Liver (tissue), 9 donors: ENCODE data around the gene NKAPL. TPM values are rescaled to one million over a fixed set of nuclear protein-coding genes. Genes with fewer than 3 reads are reported as not detected.

Source experiments
- DNase-seq: peaks from one replicate; pipeline ENCODE4 v3.0.0-alpha.2; 2017; ENCODE audit warnings: low spot score
- H3K27ac ChIP-seq, 2 donors: one replicate each; pipeline ENCODE4 v1.7.0; 2013; ENCODE audit warnings: inconsistent platforms in 2 of 2, low read length in 2 of 2, control low read depth in 1 of 2, low read depth in 1 of 2, mild to moderate bottlenecking in 1 of 2
- H3K27me3 ChIP-seq, 4 donors: one replicate each; pipeline versions ENCODE4 v1.6.1 to v1.7.0; 2013; ENCODE audit warnings: low read length in 3 of 4, inconsistent platforms in 1 of 4, mild to moderate bottlenecking in 1 of 4, moderate library complexity in 1 of 4; ENCODE audit not compliant: control insufficient read depth in 4 of 4, insufficient read depth in 4 of 4
- H3K36me3 ChIP-seq, 4 donors: one replicate each; pipeline versions ENCODE4 v1.6.1 to v1.7.0; 2013; ENCODE audit warnings: low read length in 3 of 4, mild to moderate bottlenecking in 3 of 4, low read depth in 1 of 4, moderate library complexity in 1 of 4; ENCODE audit not compliant: control insufficient read depth in 4 of 4, insufficient read depth in 3 of 4
- H3K4me1 ChIP-seq, 4 donors: one replicate each; pipeline versions ENCODE4 v1.6.1 to v1.7.0; 2013; ENCODE audit warnings: low read length in 3 of 4, mild to moderate bottlenecking in 3 of 4, moderate library complexity in 1 of 4; ENCODE audit not compliant: control insufficient read depth in 4 of 4, insufficient read depth in 4 of 4
- H3K4me3 ChIP-seq, 3 donors: one replicate each; pipeline versions ENCODE4 v1.6.1 to v1.7.0; 2013; ENCODE audit warnings: low read length in 3 of 3, control low read depth in 1 of 3, low read depth in 1 of 3, mild to moderate bottlenecking in 1 of 3
- H3K9ac ChIP-seq, 2 donors: one replicate each; pipeline ENCODE4 v1.7.0; 2013; ENCODE audit warnings: low read length in 2 of 2, mild to moderate bottlenecking in 2 of 2, moderate library complexity in 2 of 2, control low read depth in 1 of 2, low read depth in 1 of 2
- H3K9me3 ChIP-seq, 4 donors: one replicate each; pipeline versions ENCODE4 v1.6.1 to v1.7.0; 2013; ENCODE audit warnings: low read length in 3 of 4; ENCODE audit not compliant: control insufficient read depth in 4 of 4
- ATF3 ChIP-seq: IDR thresholded peaks from 2 replicates; pipeline ENCODE4 v1.6.1; 2016; ENCODE audit warnings: antibody characterized with exemption
- CTCF ChIP-seq: fragments of 150-350 bp; IDR thresholded peaks from 2 replicates; pipeline ENCODE4 v1.5.1; 2017; ENCODE audit warnings: improper control_type of control experiment, low read depth, low read length; ENCODE audit not compliant: missing input control
- EGR1 ChIP-seq, 2 donors: IDR thresholded peaks; 2 replicates each; pipeline ENCODE4 v1.6.1; 2016 to 2018; ENCODE audit warnings: antibody characterized with exemption in 2 of 2, low read depth in 2 of 2
- FOXA1 ChIP-seq: IDR thresholded peaks from 2 replicates; pipeline ENCODE4 v1.6.1; 2016; ENCODE audit warnings: antibody characterized with exemption
- FOXA2 ChIP-seq: IDR thresholded peaks from 2 replicates; pipeline ENCODE4 v1.6.1; 2016; ENCODE audit warnings: antibody characterized with exemption
- GABPA ChIP-seq, 2 donors: IDR thresholded peaks in 1 of 2; conservative IDR thresholded peaks in 1 of 2; 2 replicates each; pipeline ENCODE4 v1.6.1; 2016; ENCODE audit warnings: antibody characterized with exemption in 2 of 2, mild to moderate bottlenecking in 1 of 2, moderate library complexity in 1 of 2
- HNF4A ChIP-seq, 2 donors: conservative IDR thresholded peaks; 2 replicates each; pipeline ENCODE4 v1.6.1; 2016; ENCODE audit warnings: antibody characterized with exemption in 2 of 2, mild to moderate bottlenecking in 2 of 2
- HNF4G ChIP-seq: IDR thresholded peaks from 2 replicates; pipeline ENCODE4 v1.6.1; 2016; ENCODE audit warnings: antibody characterized with exemption
- JUND ChIP-seq, 2 donors: IDR thresholded peaks; 2 replicates each; pipeline ENCODE4 v1.6.1; 2016; ENCODE audit warnings: antibody characterized with exemption in 2 of 2
- MAX ChIP-seq: IDR thresholded peaks from 2 replicates; pipeline ENCODE4 v1.6.1; 2016; ENCODE audit warnings: antibody characterized with exemption
- NR2F2 ChIP-seq: IDR thresholded peaks from 2 replicates; pipeline ENCODE4 v1.6.1; 2016; ENCODE audit warnings: antibody characterized with exemption
- RAD21 ChIP-seq, 2 donors: IDR thresholded peaks; 2 replicates each; pipeline ENCODE4 v1.6.1; 2016; ENCODE audit warnings: antibody characterized with exemption in 2 of 2, mild to moderate bottlenecking in 2 of 2
- REST ChIP-seq: IDR thresholded peaks from 2 replicates; pipeline ENCODE4 v1.6.1; 2016; ENCODE audit warnings: antibody characterized with exemption, mild to moderate bottlenecking
- RXRA ChIP-seq, 2 donors: IDR thresholded peaks; 2 replicates each; pipeline ENCODE4 v1.6.1; 2017 to 2018; ENCODE audit warnings: antibody characterized with exemption in 2 of 2, mild to moderate bottlenecking in 1 of 2
- SP1 ChIP-seq: IDR thresholded peaks from 2 replicates; pipeline ENCODE4 v1.6.1; 2018; ENCODE audit warnings: antibody characterized with exemption, mild to moderate bottlenecking
- TAF1 ChIP-seq: conservative IDR thresholded peaks from 2 replicates; pipeline ENCODE4 v1.6.1; 2016; ENCODE audit warnings: antibody characterized with exemption, mild to moderate bottlenecking
- YY1 ChIP-seq: IDR thresholded peaks from 2 replicates; pipeline ENCODE4 v1.6.1; 2016; ENCODE audit warnings: antibody characterized with exemption, mild to moderate bottlenecking
- ZBTB33 ChIP-seq: IDR thresholded peaks from 2 replicates; pipeline ENCODE4 v1.6.1; 2016; ENCODE audit warnings: antibody characterized with exemption
- WGBS: extraction: QIAGEN DNeasy Blood & Tissue Kit; methylation state at CpG from one replicate; pipeline ENCODE4 v1.1.7; 2013; 5-methylcytosine and 5-hydroxymethylcytosine counted together
- polyA plus RNA-seq, 2 donors: library from polyadenylated mRNA; stranded (reverse) in 1 of 2; unstranded in 1 of 2; fragments of 200-250 nt in 1 of 2; fragments of >200 nt in 1 of 2; fragmentation: Nextera tagmentation in 1 of 2; extraction: Ambion mirVana in 1 of 2; gene quantifications; one replicate each; pipeline versions ENCODE4 v1.2.1 to v1.2.3, GENCODE V29; 2013 to 2015
- total RNA-seq, 2 donors: library from RNA; depleted of rRNA; stranded (reverse); fragments of >200 nt; gene quantifications; one replicate each; pipeline ENCODE4 v1.2.3, GENCODE V29; 2014
- donor health status: healthy.
- donor health status: healthy.
- donor health status: healthy.
- donor health status: healthy.
- donor health status: healthy.

Gene NKAPL
- total and polyA plus RNA-seq, 4 donors = 0.22 to 0.61 (median 0.57) TPM

- no peaks in the 10 kb centered on the region for H3K27me3 ChIP-seq
- peaks cover 0 to under 1% (median under 1%) of the 10 kb centered on the region in 4 donors for H3K4me1 ChIP-seq
- no peak overlapping the region for H3K27ac ChIP-seq
- no peak overlapping the region for H3K9ac ChIP-seq
- 94% methylated on average over 6 of the region's 6 CpGs for WGBS
- TF ChIP-seq REST = no peak
- TF ChIP-seq NR2F2 = no peak
- TF ChIP-seq CTCF = no peak
- no peak for TF ChIP-seq RAD21 (IDR thresholded peaks at IDR 0.05)
- no peak for TF ChIP-seq ATF3
- TF ChIP-seq HNF4A (conservative IDR thresholded peaks at IDR 0.05) = no peak
- no peak for TF ChIP-seq TAF1
- TF ChIP-seq HNF4G = no peak
- TF ChIP-seq MAX = no peak
- no peak for TF ChIP-seq JUND (IDR thresholded peaks at IDR 0.05)
- TF ChIP-seq FOXA2 = no peak
- no peak for TF ChIP-seq FOXA1
- no peak for TF ChIP-seq RXRA (IDR thresholded peaks at IDR 0.05)
- no peak for TF ChIP-seq ZBTB33
- TF ChIP-seq EGR1 (IDR thresholded peaks at IDR 0.05; ENCODE audit: low read depth in 2 of 2) = no peak
- TF ChIP-seq YY1 = no peak
- no peak for TF ChIP-seq SP1
- TF ChIP-seq GABPA (IDR thresholded peaks at IDR 0.05 in 1 of 2, conservative IDR thresholded peaks at IDR 0.05 in 1 of 2) = no peak
- H3K36me3 ChIP-seq = peaks cover 0 to 46% (median 27%) of the 10 kb centered on the region in 4 donors
- no peak overlapping the region for H3K4me3 ChIP-seq
- no peaks in the 10 kb centered on the region for H3K9me3 ChIP-seq
- DNase-seq = no peak
These were observed 13.7 kb upstream of the NKAPL start for GRCh38 chr6:28245206-28245941.
